ENCODE measurements around the gene TMBIM1.

DNA sequence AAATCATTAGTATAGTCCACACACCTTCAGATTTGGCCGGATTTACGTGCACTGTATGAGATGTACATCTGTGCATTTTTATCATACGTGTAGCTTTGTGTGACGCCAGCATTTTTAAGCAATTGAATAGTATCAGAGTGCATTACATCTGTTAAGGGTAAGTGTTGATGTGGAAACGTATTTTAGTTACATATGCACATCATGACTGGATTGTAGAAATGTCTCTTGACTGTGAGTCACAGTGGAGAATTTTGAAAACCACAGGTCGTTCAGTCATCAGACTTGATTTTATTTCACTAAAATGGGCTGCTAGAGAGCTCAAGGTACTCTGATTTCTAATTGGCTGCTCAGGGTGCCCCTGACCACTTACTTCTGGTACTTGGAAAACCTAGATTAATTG lies 36.9 kb downstream of the TMBIM1 start:
- TF ChIP-seq POLR2A (IDR thresholded peaks at IDR 0.05) (no peak), CTCF (IDR thresholded peaks at IDR 0.05) (no peak)
